Esophagus squamous epithelium (tissue), 4 donors: ENCODE measurements around the gene ATG4B.

Experiments
- CTCF ChIP-seq, 6 experiments: fragments of 450-650 bp in 4 of 6; fragments of 200-600 bp in 2 of 6; sonication (generic) in 2 of 6; IDR thresholded peaks; one replicate each; pipeline ENCODE4 v1.5.1; 2016 to 2019; ENCODE audit warnings: antibody characterized with exemption in 6 of 6, mild to moderate bottlenecking in 4 of 6, moderate library complexity in 4 of 6
- POLR2A ChIP-seq, 4 donors: fragments of 450-650 bp; IDR thresholded peaks; one replicate each; pipeline ENCODE4 v1.6.1; 2017; ENCODE audit warnings: antibody characterized with exemption in 4 of 4, mild to moderate bottlenecking in 4 of 4, moderate library complexity in 3 of 4

- TF ChIP-seq POLR2A (IDR thresholded peaks at IDR 0.05): peak in 3 of 4 donors; percentile 88 to 90 (median 89)
- peak in 2 of 6 experiments; percentile 18 to 37 for TF ChIP-seq CTCF (IDR thresholded peaks at IDR 0.05)
Measured at GRCh38 chr2:241686650-241687425, 49.3 kb downstream of the ATG4B start, which contains the start of gene DTYMK.
